Activated CD8-positive, alpha-beta memory T cell treated with anti-CD3 and anti-CD28 coated beads for 1 hour (primary cell): ENCODE results near the gene CFAP45.

ENCODE experiments used
- DNase-seq, 2 donors: peaks; one replicate each; pipeline ENCODE4 v3.0.0-alpha.2; 2020; ENCODE audit warnings: low read depth in 1 of 2; ENCODE audit errors: extremely low read depth in 1 of 2

Gene CFAP45

DNA sequence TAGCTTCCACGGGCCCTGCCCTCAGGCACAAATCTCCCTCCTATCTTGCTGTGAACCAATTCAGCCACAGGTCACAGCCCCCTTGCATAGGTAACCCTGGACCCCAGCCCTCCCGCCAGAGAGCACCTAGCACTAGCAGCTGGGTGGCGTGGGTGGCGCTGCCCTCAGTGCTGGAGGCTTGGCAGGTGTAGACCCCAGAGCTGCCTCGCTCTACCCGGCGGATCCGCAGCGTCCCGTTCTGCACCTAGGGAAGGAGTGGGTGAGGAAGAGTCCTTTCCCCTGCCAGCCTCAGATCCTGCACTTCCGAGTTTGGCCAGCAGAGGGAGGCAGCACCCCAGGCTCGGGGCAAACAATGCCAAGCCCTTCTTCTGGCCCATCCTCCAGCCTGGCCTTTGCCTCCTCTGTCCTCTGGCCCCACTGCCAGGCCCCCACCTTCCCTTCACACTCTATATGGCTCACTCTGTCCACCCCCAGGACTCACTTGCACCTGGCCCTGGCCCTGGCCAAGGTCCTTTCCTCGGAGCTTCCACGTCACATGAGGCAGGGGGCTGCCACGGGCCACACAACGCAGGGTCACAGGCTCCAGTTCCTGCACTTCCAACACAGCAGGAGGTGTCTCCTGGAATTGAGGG is 36.4 kb upstream of the CFAP45 start:
- peak; percentile 56 to 78 for DNase-seq

DNA sequence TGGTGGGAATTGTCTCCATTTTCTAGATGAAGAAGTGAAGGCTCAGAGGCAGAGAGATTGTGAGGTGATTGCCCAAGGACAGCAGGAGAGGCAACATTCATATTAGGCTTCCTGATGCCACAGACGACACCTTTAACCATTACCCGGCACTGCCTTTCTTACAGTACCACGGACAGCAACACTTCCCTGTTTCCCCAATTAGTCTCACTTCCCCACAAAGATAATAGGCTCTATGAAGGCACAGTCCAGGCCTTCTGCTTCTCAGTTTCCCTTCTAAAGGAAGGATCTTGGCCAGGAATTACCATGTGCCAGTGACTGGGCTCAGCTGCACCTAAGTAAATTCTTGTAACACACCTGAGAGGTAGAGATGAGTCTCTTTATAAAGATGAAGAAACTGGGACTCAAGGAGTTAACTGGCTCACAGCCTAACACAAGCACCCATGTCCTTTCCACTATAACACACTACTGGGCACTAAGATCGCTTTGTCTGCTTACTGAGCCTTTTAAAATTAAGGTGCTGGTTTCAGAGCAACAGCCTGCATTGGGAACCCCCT is 35.8 kb upstream of the CFAP45 start:
- no peak for DNase-seq

DNA sequence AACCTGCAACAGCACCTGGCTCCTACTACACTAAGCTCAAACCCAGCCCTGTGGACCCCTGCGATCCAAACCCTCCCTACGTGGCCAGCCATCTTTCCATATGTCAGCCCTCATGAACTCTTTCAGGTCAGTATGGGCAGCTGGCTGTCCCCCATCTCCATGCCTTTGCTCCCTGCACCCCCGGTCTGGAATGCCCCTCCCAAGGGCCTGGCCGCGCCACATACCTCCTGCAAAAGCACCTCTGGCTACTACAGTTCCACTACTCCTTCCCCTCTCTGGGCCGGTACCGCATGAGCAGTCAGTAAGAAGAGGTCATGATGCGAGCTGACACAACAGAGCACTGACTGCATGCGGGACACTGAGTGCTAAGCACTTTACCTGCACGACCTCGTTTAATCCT is 35.3 kb upstream of the CFAP45 start:
- no peak for DNase-seq

DNA sequence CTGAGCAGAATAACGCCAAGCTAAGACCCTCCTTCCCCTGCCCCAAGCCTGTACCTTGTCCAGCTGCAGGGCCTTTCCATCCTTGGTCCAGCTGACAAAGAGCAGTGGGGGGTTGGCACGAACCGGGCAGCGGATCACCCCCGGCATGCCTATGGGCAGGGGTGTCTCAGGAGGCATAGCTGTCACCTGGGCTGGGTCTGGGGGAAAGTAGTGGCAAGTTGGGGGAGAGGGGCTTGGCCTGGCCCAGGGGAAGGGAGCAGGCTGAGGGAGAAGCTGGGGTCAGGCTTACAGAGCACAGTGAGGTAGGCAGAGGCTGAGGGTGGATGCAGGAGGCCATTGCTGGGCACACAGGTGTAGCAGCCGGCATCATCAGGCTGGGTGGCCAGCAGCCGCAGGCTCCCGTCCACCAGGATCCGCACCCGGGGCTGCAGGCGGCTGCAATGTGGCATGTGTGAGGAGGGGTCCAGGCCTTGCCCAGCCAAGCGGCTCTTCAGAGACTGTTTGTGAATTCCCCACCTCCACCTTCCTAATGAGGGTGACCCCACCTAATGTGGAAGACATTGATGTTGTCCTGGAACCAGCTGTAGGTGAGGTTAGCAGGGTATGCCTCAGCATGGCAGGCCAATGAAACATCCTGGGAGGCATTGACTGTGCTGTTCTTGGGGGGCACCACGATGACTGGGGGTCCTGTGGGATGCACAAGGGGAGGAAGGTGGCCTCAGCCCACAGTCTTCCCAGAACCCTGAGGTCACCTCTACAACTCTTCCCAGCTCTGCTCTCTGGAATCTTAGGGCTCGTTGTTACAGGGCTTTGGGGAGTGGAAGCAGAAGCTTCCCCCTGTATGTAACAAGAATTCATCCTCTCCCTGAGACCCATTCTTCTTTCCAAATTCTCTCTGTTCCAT is 34.4 kb upstream of the CFAP45 start:
- DNase-seq: no peak

DNA sequence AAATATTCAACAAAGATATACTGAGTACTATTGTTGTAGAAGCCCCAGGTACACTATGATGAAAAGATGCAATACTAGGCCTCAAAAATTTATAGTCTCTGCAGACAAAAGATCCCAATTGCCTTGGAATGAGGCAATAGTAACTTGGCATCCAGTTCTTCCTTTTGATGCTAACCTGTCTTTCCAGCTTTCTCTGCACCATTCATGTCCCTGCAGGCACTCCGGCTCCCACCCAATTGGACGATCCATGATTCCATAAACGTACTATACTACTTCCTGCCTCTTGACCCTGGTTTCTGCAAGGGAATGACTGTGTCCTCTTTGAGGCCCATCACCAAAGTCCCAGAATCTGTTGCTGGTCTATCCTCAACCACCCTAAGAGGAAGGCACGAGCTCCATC is 33.4 kb upstream of the CFAP45 start:
- DNase-seq: no peak

DNA sequence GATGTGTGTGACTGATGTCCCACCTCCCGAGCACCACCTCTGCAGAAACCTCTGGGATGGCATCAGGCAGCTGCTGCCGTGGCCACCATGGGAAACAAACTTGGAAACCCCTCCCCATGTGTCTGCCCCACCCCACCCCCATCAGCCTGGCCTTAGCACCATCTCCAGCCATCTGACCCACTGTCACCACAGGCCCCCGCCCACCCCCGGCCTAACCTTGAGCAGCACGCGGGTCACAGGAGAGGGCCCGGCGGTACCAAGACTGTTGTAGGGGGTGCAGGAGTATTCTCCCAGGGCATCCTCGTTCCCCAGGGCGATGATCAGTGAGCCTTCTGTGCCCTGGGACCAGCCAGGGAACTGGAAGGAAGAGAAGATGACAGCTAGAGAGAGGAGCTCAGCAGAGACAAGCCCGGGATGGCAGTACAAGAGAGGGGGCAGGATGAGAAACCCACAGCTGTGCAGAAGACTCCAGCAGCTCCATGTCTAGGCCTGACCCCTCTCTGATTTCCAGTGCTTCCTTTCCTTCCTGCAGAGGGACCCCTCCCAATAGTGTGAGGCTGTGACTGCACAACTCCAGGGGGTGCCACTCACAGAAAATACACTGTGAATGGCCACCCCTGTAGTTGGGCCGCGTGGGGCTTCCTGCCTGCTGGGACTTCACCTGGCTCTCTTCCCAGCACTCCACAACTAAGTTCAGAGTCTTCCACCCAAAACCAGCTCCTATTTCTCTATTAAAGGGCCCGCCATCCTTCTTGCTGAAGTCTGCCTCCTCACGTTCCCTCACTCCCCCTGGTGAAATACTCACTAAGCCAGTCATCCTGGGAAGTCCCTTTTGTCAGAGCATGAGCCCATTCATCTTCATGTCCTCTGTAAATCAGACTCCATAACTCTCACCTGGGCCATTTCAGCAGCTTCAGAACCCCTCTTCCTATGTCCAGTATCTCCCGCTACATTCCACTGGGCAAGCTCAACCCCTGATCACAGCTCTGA is 32.6 kb upstream of the CFAP45 start:
- no peak for DNase-seq

DNA sequence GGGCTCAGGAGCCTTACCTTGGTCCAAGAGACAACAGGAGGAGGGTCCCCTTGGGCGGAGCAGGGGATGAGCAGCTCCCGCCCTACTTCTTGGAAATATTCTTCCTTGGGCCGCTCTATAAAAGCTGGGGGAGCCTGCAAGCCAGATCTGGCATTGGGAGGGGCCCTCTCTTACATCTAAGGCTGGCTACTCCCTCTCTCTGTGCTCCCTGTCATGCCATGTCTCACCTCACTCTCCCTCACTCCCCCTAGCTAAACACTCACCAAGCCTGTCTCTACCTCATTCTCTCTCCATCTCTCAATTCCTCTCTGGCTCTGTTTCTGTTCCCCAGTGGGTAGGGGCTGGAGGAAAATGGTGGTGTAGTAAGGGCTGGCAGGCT is 31.8 kb upstream of the CFAP45 start:
- no peak for DNase-seq

- no peak for DNase-seq
Observed at GRCh38 chr1:159931101-159931794, 31.3 kb upstream of the CFAP45 start.

DNA sequence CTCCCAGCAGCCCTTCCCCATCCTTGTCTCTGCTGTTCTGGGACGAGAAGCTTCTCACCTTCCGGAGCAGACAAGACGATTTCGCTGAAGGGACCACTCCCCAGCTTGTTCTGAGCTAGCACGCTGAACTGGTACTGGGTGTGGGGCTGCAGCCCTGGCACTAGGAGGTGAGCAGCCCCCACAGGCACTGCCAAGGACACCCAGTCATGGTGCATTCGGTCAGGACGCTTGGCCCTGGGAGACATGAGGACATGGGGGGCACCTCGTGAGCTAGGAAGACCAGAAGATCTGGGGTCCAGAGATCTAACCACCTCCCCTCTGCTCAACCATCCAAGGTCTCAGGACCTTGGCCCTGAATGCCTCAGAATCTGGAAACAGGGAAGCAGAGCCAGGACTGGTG is 30.7 kb upstream of the CFAP45 start:
- no peak for DNase-seq

GRCh38 chr1:159930216-159930615 is 30.3 kb upstream of the CFAP45 start:
- DNase-seq: no peak

GRCh38 chr1:159929155-159930051 is 29.4 kb upstream of the CFAP45 start:
- DNase-seq: no peak

DNA sequence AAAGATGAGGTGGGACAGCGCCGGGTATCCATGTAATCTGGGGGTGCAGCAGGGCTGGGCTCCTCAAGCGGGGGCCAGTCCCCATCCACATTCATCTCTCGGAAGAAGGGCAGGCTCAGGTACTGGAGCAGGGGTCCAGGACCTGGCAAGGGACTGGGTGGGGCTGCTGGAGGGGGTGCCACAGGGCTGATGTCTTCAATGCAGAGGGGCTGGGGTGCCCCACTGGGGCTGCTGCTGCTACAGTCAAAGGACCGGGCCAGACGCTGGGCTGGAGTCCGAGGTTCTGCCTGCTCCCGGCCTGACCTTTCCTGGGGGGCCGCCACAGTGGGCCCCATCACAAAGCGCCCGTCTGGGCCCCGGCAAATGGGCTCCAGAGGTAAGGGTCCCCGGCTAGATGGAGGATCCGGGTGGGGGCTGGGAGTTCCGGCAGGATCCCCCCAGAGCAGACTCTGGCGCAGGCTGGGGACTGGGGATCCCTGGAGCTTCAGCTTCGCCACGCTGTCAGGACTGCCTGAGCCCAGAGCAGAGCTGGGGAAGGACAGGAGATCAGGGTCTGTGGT is 28.6 kb upstream of the CFAP45 start:
- DNase-seq: no peak

- no peak for DNase-seq
Observed at GRCh38 chr1:159927849-159928431, 28.0 kb upstream of the CFAP45 start.

- DNase-seq: no peak
Observed at GRCh38 chr1:159927211-159927848, 27.4 kb upstream of the CFAP45 start.

DNA sequence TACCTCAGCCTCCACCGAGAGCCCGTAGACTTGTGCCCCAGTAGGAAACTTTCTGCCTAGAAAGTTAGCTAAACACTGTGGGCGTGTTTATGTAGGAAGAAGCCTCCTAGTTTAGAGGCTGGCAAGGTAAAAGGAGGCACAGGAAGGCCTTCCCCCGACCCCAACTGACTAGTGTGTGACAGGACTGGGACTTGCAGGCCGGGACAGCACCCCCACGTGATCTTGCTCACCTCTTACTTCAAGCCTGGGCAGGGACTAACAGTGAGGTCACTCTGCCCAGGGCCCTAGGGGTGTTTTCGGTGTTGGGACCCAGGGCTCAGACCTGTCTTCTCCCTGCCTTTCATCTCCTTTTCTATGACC is 25.7 kb upstream of the CFAP45 start:
- no peak for DNase-seq

DNA sequence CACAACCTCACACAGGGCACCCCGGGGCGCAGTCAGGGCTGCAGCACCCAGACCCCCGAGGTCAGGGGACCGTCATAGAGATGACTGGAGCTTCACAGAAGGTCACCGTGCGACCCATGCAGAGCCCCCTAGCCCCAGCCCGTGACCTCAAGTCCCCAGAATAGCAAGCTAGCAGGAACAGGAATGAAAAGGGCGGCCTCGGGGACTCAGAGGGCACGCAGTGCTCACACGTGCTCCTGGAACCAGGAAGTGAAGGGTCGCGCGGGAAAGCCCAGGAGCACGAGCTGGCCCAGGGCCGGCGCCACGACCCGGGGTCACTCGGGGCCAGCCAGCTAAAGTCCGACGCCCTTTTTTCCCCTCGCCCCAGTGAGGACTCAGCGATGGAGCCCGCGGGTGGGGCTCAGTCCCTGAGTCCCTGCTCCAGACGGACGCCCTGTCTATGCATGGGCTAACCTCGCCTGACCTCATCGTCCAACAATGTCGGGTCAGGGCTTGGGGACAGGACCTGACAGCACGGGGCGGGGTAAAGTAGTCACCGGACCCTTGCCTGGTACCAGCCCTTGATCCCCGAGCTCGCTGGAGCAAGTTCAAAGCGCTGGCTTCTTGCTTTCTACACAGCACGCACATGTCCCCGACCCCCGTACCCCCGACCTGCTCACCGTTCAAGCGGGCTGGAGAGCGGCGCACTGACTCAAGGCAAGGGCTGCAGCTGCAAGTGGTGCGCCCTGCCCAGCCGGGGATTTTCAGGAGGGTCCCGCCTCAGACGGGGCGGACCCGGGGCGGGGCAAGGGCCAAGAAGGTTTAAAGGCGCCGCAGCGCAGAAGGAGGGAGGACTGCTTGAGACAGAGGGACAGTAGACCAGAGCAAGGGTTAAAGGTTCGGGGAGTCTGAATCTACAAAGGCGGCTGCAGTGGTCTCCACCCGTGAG is 25.1 kb upstream of the CFAP45 start, which contains the start of gene TAGLN2:
TAGLN2 (minus strand) TSS at position 717 of the 928 bp plus-strand sequence. CDS start 4,998 bp downstream, outside the sequence.
- DNase-seq: peak; percentile 76 to 83
